GM23248 (cell line): ENCODE data around the gene PCMTD2. TPM values are rescaled to one million over a fixed set of nuclear protein-coding genes. Genes with fewer than 3 reads are reported as not detected.
A peak's percentile ranks its signal among the peaks of the same experiment; 100 is the strongest.
"Not testable (repeated sequence)": the region's sequence is repeated elsewhere in the genome, so short reads cannot be mapped to it uniquely, and the experiment has no call there.

ENCODE experiments used
- DNase-seq: peaks from one replicate; pipeline ENCODE4 v3.0.0-alpha.2; 2015
- H2AFZ ChIP-seq: fragments of 200-600 bp; sonication (generic); 2 replicates; pipeline ENCODE4 v1.6.1; 2016; ENCODE audit warnings: antibody characterized with exemption
- H3F3A ChIP-seq: fragments of 200-600 bp; sonication (generic); 2 replicates; pipeline ENCODE4 v1.6.1; 2016; ENCODE audit warnings: mild to moderate bottlenecking, antibody characterized with exemption, mixed run types; ENCODE audit not compliant: insufficient read depth
- H3K27ac ChIP-seq: fragments of 200-600 bp; sonication (generic); 2 replicates; pipeline ENCODE4 v1.5.1; 2016; ENCODE audit warnings: mild to moderate bottlenecking
- H3K27me3 ChIP-seq: fragments of 200-600 bp; sonication (generic); replicated peaks from 2 replicates; pipeline ENCODE4 v1.6.1; 2016; ENCODE audit warnings: mild to moderate bottlenecking; ENCODE audit not compliant: insufficient read depth
- H3K36me3 ChIP-seq: fragments of 200-600 bp; sonication (generic); 2 replicates; pipeline ENCODE4 v1.6.1; 2016; ENCODE audit warnings: low read depth, mild to moderate bottlenecking
- H3K4me1 ChIP-seq: fragments of 200-600 bp; sonication (generic); 2 replicates; pipeline ENCODE4 v1.6.1; 2016; ENCODE audit warnings: mild to moderate bottlenecking; ENCODE audit not compliant: insufficient read depth
- H3K4me2 ChIP-seq: fragments of 200-600 bp; sonication (generic); one replicate; pipeline ENCODE4 v1.6.1; 2016; ENCODE audit warnings: mild to moderate bottlenecking; ENCODE audit not compliant: unreplicated experiment
- H3K4me3 ChIP-seq: fragments of 200-600 bp; sonication (generic); 2 replicates; pipeline ENCODE4 v1.5.1; 2016; ENCODE audit warnings: mild to moderate bottlenecking
- H3K79me2 ChIP-seq: fragments of 200-600 bp; sonication (generic); 2 replicates; pipeline ENCODE4 v1.6.1; 2016; ENCODE audit warnings: mild to moderate bottlenecking; ENCODE audit not compliant: insufficient read depth
- H3K9ac ChIP-seq: fragments of 200-600 bp; sonication (generic); 2 replicates; pipeline ENCODE4 v1.6.1; 2016; ENCODE audit warnings: mild to moderate bottlenecking
- H3K9me2 ChIP-seq: fragments of 200-600 bp; sonication (generic); 2 replicates; pipeline ENCODE4 v1.6.1; 2016; ENCODE audit warnings: mixed run types, mild to moderate bottlenecking, moderate library complexity; ENCODE audit not compliant: insufficient read depth
- H3K9me3 ChIP-seq: fragments of 200-600 bp; sonication (generic); one replicate; pipeline ENCODE4 v1.6.1; 2017; ENCODE audit warnings: low read depth
- H4K20me1 ChIP-seq: fragments of 200-600 bp; sonication (generic); 2 replicates; pipeline ENCODE4 v1.6.0; 2016; ENCODE audit not compliant: insufficient read depth
- EZH2 ChIP-seq: fragments of 200-600 bp; sonication (generic); IDR thresholded peaks from 2 replicates; pipeline ENCODE4 v1.6.1; 2018; ENCODE audit warnings: antibody characterized with exemption, mild to moderate bottlenecking; ENCODE audit not compliant: insufficient read depth, poor library complexity, severe bottlenecking
- EZH2phosphoT487 ChIP-seq: fragments of 200-600 bp; sonication (generic); IDR thresholded peaks from 2 replicates; pipeline ENCODE4 v1.6.1; 2018; ENCODE audit warnings: antibody characterized with exemption, moderate library complexity, mild to moderate bottlenecking, low read depth; ENCODE audit not compliant: insufficient read depth
- WGBS, 2 experiments: methylation state at CpG; one replicate each; pipeline ENCODE4 v1.1.6; 2015 to 2017; ENCODE audit warnings: low lambda C conversion rate in 2 of 2, low coverage in 1 of 2; ENCODE audit errors: missing lambda C conversion rate in 2 of 2; 5-methylcytosine and 5-hydroxymethylcytosine counted together
- in situ Hi-C: fragments of 300-500 bp; cut with MboI; formaldehyde crosslinking; loops from 2 replicates; pipeline ENCODE4 v1.15.0; 2020
- polyA plus RNA-seq: library from polyadenylated mRNA; unstranded; fragments of >200 nt; fragmentation: Nextera tagmentation; extraction: Ambion mirVana; gene quantifications from 2 replicates; pipeline ENCODE4 v1.2.1, GENCODE V29; 2016
- total RNA-seq: library from RNA; depleted of rRNA; stranded (reverse); fragments of >200 nt; shearing (Covaris generic); gene quantifications from 2 replicates; pipeline ENCODE4 v1.2.3, GENCODE V29; 2014

PCMTD2 gene
- total and polyA plus RNA-seq, 2 experiments from 2014 or later = 21.1 to 34.3 TPM

DNA sequence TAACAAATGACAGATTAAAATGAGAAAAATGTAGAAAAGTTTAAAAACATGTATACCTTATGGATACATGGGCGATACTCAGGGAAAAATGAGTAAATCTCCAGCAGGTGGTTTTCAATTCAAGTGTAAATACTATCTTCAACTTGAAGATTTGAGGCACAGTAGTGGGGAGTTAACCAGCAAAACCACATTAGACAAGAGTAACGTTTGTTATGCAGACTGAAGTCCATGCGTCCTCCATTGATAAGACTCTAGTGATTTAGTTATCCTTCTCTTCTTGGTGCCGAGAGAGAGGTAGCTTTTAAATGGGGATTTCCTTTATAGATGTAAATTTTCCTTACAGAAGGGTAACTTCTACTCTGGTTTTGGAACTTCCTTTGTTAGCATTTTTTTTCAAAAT is 28.1 kb downstream of the PCMTD2 start:
- Histone ChIP-seq H3K9me2 (no peaks in the 10 kb centered on the region), H4K20me1 (no peaks in the 10 kb centered on the region), H3K27ac (no peak overlapping the region), H2AFZ (no peak overlapping the region), H3K9me3 (no peaks in the 10 kb centered on the region), H3K79me2 (no peaks in the 10 kb centered on the region), H3K4me1 (no peaks in the 10 kb centered on the region), H3K27me3 (no peaks in the 10 kb centered on the region), H3F3A (peaks cover 6% of the 10 kb centered on the region; the same call in 1 of the 2 replicates), H3K4me2 (no peak overlapping the region), H3K36me3 (no peaks in the 10 kb centered on the region), H3K9ac (no peak overlapping the region), H3K4me3 (no peak overlapping the region)
- TF ChIP-seq EZH2phosphoT487 = no peak
- no peak for TF ChIP-seq EZH2
- in situ Hi-C loops = no loop called here
- 33 to 37% methylated on average over 4 of the region's 4 CpGs for WGBS, 2 experiments
- no peak for DNase-seq

DNA sequence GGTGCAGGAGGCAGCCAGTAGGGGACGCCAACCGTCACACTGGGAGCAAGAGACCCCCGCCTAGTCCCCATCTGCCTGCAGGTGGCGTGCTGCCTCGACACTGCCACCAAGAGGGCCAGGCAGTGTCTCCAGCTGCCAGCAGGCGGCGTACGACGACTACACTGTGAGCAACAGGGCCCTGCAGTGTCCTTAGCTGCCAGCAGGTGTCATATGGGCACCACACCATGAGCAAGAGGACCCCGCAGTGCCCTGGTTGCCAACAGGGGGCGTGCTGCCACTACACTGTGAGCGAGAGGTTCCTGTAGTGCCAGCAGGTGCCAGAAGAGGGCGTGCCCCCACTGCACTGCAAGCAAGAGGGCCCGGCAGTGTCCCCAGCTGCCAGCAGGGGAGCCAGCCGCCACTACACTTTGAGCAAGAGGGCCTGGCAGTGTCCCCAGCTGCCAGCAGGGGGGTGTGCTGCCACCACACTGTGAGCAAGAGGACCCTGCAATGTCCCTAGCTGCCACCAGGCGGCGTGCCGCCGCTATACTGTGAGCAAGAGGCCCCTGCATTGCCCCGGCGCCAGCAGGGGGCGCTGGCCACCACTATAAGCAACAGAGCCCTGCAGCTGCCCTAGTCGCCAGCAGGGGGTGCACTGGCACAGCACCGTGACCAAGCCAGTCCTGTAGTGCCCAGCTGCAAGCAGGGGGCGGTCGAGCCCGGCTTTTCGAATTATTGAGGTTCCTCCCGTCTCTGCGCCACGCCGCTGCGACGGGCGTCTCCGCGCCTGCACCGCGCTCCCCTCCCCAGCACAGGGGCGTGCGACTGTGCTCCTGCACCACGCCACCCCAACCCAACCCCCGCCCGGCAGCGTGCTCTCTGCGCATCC is 30.3 kb downstream of the PCMTD2 start:
- H3K27ac ChIP-seq, H3K36me3 ChIP-seq, H2AFZ ChIP-seq, H3K9me3 ChIP-seq, H3K27me3 ChIP-seq, H3K79me2 ChIP-seq, H3K4me1 ChIP-seq, H4K20me1 ChIP-seq, H3K9me2 ChIP-seq, H3F3A ChIP-seq, H3K9ac ChIP-seq, H3K4me2 ChIP-seq, H3K4me3 ChIP-seq, in situ Hi-C loops: not testable (repeated sequence)
- peak; percentile 62 for DNase-seq
- 82 to 85% methylated on average over 34 to 42 of the region's 46 CpGs for WGBS, 2 experiments

DNA sequence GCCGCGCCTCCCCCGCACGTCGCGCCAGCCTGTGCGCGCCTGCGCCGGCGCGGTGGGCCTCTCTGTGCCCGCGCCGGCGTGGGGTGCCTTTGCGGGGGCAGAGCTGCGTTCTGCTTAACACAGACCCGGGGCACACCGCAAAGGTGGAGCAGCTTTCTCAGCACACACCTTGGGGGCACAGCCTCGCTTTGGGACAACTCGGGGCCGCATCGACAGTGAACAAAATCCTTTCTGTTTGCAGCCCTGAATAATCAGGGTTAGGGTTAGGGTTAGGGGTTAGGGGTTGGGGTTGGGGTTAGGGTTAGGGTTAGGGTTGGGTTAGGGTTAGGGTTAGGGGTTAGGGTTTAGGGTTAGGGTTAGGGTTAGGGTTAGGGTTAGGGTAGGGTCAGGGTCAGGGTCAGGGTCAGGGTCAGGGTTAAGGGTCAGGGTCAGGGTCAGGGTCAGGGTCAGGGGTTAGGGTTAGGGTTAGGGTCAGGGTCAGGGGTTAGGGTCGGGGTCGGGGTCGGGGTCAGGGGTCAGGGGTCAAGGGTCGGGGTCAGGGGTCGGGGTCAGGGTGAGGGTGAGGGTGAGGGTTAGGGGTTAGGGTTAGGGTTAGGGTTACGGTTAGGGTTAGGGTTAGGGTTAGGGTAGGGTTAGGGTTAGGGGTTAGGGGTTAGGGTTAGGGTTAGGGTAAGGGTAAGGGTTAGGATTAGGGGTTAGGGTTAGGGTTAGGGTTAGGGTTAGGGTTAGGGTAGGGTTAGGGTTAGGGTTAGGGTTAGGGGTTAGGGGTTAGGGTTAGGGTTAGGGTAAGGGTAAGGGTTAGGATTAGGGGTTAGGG is 31.1 kb downstream of the PCMTD2 start:
- H3K27me3 ChIP-seq, H3K36me3 ChIP-seq, H4K20me1 ChIP-seq, H3K9ac ChIP-seq, in situ Hi-C loops, H3K27ac ChIP-seq, H3K4me3 ChIP-seq, H3F3A ChIP-seq, H2AFZ ChIP-seq, H3K4me2 ChIP-seq, H3K9me2 ChIP-seq, H3K79me2 ChIP-seq, H3K9me3 ChIP-seq, H3K4me1 ChIP-seq: not testable (repeated sequence)
- peak; percentile 12 for DNase-seq
- 89 to 95% methylated on average over 16 to 30 of the region's 30 CpGs for WGBS, 2 experiments

DNA sequence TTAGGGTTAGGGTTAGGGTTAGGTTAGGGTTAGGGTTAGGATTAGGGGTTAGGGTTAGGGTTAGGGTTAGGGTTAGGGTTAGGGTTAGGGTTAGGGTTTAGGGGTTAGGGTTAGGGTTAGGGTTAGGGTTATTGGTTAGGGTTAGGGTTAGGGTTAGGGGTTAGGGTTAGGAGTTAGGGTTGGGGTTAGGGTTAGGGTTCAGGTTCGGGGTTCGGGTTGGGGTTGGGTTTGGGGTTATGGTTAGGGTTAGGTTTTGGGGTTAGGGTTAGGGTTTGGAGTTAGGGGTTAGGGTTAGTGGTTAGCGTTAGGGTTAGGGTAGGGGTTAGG is 31.7 kb downstream of the PCMTD2 start:
- H3K4me1 ChIP-seq, H3K9me3 ChIP-seq, H3K27ac ChIP-seq, H3K36me3 ChIP-seq, in situ Hi-C loops, H3K27me3 ChIP-seq, DNase-seq, H2AFZ ChIP-seq, H3K9me2 ChIP-seq, H3F3A ChIP-seq, H3K79me2 ChIP-seq, H3K4me3 ChIP-seq, H4K20me1 ChIP-seq, H3K9ac ChIP-seq, H3K4me2 ChIP-seq: not testable (repeated sequence)
- WGBS, 2 experiments = 99 to 100% methylated on average over 1 to 3 of the region's 3 CpGs

DNA sequence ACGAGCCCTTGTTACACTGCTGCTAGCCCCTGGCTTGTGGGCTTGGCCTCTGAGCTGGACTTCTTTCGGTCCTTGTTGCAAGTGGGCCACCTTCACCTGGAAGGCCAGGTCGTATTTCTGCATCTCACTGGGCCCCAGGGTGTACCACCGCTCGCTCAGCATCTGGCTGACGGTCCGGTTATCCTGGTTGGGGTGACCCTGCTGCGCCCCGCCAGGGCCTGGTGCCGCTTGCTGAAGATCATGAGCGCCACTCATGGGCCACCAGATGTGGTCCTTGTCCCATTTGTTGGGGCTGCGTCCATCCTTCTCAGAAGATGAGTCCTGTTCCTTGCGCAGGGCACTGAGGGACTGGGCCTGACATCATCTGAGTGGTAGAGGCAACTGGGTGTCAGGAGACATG is 36.6 kb downstream of the PCMTD2 start:
- H2AFZ ChIP-seq, H3F3A ChIP-seq, H3K4me2 ChIP-seq, H3K4me3 ChIP-seq, in situ Hi-C loops, H3K9ac ChIP-seq, DNase-seq, H3K4me1 ChIP-seq, H3K9me3 ChIP-seq, H3K36me3 ChIP-seq, H3K79me2 ChIP-seq, H3K27ac ChIP-seq, H3K9me2 ChIP-seq, H3K27me3 ChIP-seq, H4K20me1 ChIP-seq: not testable (repeated sequence)
- 86 to 88% methylated on average over 8 to 9 of the region's 13 CpGs for WGBS, 2 experiments

DNA sequence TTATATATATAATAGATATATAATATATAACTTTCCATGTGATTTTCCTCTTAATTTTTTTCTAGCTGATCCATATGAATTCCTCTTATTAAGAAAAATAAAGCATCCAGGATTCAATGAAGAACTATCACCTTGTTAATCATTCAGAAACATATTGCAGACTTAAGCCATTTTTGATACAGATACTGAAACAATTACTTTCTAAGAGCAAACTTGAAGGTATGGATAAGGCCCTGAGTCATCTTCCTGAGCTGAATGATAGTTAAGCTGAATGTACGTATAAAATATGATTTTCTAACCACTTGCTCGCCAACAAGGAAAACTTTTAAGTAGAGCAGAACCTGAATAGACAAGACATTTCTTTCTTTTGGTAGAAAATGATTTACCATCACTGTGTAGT is 47.5 kb downstream of the PCMTD2 start:
- H4K20me1 ChIP-seq, H3K4me3 ChIP-seq, H3K27ac ChIP-seq, H3K9me2 ChIP-seq, H3K27me3 ChIP-seq, H3K4me1 ChIP-seq, H3K79me2 ChIP-seq, H3K9ac ChIP-seq, H2AFZ ChIP-seq, in situ Hi-C loops, H3K9me3 ChIP-seq, H3K36me3 ChIP-seq, H3K4me2 ChIP-seq, DNase-seq, H3F3A ChIP-seq: not testable (repeated sequence)
- WGBS, 2 experiments = 17 to 35% methylated on average over 2 of the region's 2 CpGs

DNA sequence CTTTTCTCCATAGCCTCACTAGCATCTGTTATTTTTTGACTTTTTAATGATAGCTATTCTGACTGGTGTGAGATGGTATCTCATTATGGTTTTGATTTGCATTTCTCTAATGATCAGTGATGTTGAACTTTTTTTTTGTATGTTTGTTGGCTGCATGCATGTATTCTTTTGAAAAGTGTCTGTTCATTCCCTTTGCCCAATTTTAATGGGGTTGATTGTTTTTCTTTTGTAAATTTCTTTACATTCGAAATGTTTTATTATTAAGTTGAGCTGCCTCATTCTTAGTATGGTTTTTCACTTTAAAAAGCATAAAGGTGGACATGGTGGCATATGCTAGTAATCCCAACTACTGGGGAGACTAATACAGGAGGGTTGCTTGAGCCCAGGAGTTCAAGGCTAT is 58.2 kb downstream of the PCMTD2 start:
- H3K9ac ChIP-seq, H3K36me3 ChIP-seq, in situ Hi-C loops, H4K20me1 ChIP-seq, H3K9me3 ChIP-seq, DNase-seq, H2AFZ ChIP-seq, H3K4me3 ChIP-seq, H3F3A ChIP-seq, H3K4me2 ChIP-seq, H3K9me2 ChIP-seq, H3K79me2 ChIP-seq, H3K27ac ChIP-seq, H3K4me1 ChIP-seq: not testable (repeated sequence)
- H3K27me3 ChIP-seq = peaks cover 13% of the 10 kb centered on the region
- WGBS, 2 experiments = 9 to 14% methylated on average over 1 of the region's 1 CpG
